ENCODE data around the gene KCNF1. TPM values are rescaled to one million over a fixed set of nuclear protein-coding genes. Genes with fewer than 3 reads are reported as not detected.

KCNF1 gene
- total RNA-seq, 1 donor from 2014 or later, result 0.17 TPM

- Histone ChIP-seq H3K36me3 (no peaks in the 10 kb centered on the region), H3K27me3 (no peaks in the 10 kb centered on the region), H3K9me3 (no peaks in the 10 kb centered on the region), H3K27ac (no peak overlapping the region), H3K4me1 (peaks cover 4% of the 10 kb centered on the region), H3K4me3 (no peak overlapping the region)
- DNase-seq, result peak; percentile 51
- no peak for ATAC-seq
- intact Hi-C loops (cut with DNase I), result no loop called here
- no peak for TF ChIP-seq CTCF (IDR thresholded peaks at IDR 0.05)
Observed at GRCh38 chr2:10931710-10932255, 20.0 kb downstream of the KCNF1 start.

DNA sequence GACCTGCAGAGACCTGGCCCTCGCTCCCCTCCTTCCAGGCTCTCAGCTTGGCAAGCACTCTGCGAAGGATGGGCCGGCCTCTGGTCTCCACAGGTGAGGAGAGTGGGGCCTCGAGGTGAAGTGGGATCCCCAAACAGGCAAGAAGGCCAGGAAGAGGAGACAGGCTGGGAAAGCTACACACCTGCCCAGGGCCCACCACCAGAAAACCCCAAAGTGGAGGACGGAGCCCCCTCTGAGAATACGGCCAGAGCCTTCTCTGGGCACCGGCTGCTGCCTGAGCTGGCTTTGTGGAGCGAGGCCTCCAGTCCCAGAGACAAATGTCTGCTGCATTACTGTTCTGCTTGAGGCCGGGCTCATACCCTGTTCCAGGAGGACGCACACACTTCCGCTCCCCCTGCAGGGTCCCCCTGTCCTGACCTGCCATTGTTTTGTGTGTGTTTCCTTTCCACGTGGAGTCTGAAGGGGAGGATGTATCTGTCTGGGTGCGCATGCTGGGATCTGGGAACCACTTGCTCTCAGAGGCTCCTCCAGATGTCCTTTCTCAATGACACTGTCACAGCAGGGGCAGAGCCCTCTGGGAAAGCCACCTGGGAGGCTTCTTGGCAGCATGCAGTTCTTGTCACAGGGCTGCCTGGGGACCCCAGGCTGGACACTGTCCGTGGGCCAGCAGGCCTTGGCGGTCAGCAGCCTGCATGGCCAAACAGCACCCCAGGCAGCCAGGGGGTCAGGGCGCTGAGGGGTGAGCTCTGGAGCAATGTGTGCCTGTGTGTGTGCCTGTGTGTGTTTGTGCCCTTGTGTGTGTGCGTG lies 20.8 kb downstream of the KCNF1 start:
- no peaks in the 10 kb centered on the region for H3K9me3 ChIP-seq

GRCh38 chr2:10933700-10934225 lies 22.0 kb downstream of the KCNF1 start:
- H3K27me3 ChIP-seq, result no peaks in the 10 kb centered on the region
- ATAC-seq (no peak), DNase-seq (no peak)

More for the DNA sequence above, 20.8 kb downstream of the KCNF1 start:
- DNase-seq (peak; percentile 64), ATAC-seq (peak; percentile 52)
- no peaks in the 10 kb centered on the region for H3K27me3 ChIP-seq
- no peak for TF ChIP-seq CTCF (IDR thresholded peaks at IDR 0.05)
- H3K27ac ChIP-seq, result no peak overlapping the region
- intact Hi-C loops (cut with DNase I), result no loop called here
- H3K4me1 ChIP-seq, result peaks cover 4% of the 10 kb centered on the region
- H3K36me3 ChIP-seq, result no peaks in the 10 kb centered on the region
- H3K4me3 ChIP-seq, result no peak overlapping the region

DNA sequence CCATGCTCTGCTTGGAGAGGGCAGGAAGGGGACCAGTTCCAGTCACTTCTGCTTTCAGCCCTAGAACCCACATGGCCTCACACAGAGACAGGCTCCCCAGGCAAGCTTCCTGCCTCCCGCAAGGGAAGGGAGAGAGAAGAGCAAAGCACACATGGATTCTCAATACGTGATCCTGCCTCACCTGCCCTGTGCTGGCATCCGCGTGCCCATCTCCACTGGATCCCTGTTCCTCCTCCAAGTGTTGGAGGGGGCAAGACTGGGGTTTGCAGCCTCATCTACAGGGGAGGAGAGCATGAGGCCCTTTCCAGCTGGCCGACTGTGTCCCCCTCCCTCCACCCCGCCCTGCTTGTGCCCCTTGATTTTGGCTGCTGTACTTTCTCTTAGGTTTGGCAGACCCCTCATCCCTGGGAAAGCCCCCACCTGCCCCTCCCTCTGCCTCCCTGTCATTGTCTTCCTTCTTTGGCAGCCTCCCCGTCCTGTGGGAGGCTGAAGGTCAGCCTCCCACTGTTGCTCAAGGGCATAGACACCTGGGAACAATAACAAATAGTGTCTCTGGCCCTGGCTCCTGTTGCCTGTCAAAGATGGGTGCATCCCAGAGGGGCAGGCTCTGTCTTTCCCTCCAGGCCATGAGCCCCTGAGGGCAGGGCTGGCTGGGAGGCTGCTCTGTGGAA lies 22.7 kb downstream of the KCNF1 start:
- no peak overlapping the region for H3K4me3 ChIP-seq
- peak; percentile 40 for DNase-seq
- no peaks in the 10 kb centered on the region for H3K36me3 ChIP-seq
- intact Hi-C loops (cut with DNase I), result no loop called here
- no peak overlapping the region for H3K27ac ChIP-seq
- H3K27me3 ChIP-seq, result no peaks in the 10 kb centered on the region
- TF ChIP-seq CTCF (IDR thresholded peaks at IDR 0.05), result no peak
- H3K9me3 ChIP-seq, result no peaks in the 10 kb centered on the region
- ATAC-seq, result no peak
- peaks cover 4% of the 10 kb centered on the region for H3K4me1 ChIP-seq

More at GRCh38 chr2:10933700-10934225, 22.0 kb downstream of the KCNF1 start:
- H3K36me3 ChIP-seq, result no peaks in the 10 kb centered on the region
- H3K4me1 ChIP-seq, result peaks cover 4% of the 10 kb centered on the region
- H3K27ac ChIP-seq, result no peak overlapping the region
- no peak overlapping the region for H3K4me3 ChIP-seq
- TF ChIP-seq CTCF (IDR thresholded peaks at IDR 0.05), result no peak
- no peaks in the 10 kb centered on the region for H3K9me3 ChIP-seq
- intact Hi-C loops (cut with DNase I), result no loop called here

GRCh38 chr2:10934979-10935350 lies 23.2 kb downstream of the KCNF1 start:
- Histone ChIP-seq H3K4me1 (peaks cover 4% of the 10 kb centered on the region), H3K4me3 (no peak overlapping the region), H3K27me3 (no peaks in the 10 kb centered on the region), H3K9me3 (no peaks in the 10 kb centered on the region), H3K27ac (no peak overlapping the region), H3K36me3 (no peaks in the 10 kb centered on the region)
- ATAC-seq (no peak), DNase-seq (no peak)
- TF ChIP-seq CTCF (IDR thresholded peaks at IDR 0.05), result no peak
- intact Hi-C loops (cut with DNase I), result no loop called here
